Measurements from ENCODE around the gene CELA2A. TPM values are rescaled to one million over a fixed set of nuclear protein-coding genes. Genes with fewer than 3 reads are reported as not detected.

Gene CELA2A
- total RNA-seq, 1 experiment from 2014 or later, result not detected

DNA sequence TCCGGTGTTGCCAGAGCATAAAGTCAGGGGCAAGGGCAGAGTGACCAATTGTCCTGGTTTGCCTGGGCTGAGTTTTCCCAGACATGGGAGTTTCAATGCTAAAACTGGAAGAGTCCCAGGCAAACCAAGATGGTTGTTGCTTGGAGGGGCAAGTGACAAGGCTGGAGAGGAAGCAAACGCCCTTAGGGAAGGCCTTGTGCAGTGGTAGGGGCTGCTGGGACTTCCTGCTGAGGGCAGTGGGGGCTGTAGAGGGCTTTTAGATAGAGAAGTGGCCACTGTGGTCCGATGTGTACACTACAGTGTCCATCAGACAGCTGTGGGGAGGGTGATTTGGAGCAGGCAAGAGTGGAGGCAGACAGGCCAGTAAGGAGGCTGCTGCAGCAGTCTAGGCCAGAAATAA lies 7.0 kb upstream of the CELA2A start:
- H3K9me3 Mint-ChIP-seq (ENCODE audit: unreplicated experiment), result no peaks in the 10 kb centered on the region
- intact Hi-C loops (cut with micrococcal nuclease; ENCODE audit: unreplicated experiment), result no loop called here
- H3K4me3 Mint-ChIP-seq (ENCODE audit: unreplicated experiment), result no peak overlapping the region
- H3K4me1 Mint-ChIP-seq (ENCODE audit: low read depth, unreplicated experiment), result no peaks in the 10 kb centered on the region
- Histone ChIP-seq H3K4me1 (no peaks in the 10 kb centered on the region), H3K4me3 (ENCODE audit: low read depth, low read length) (no peak overlapping the region), H3K36me3 (ENCODE audit: control insufficient read depth, insufficient read depth, low read length) (no peaks in the 10 kb centered on the region), H3K27me3 (replicated peaks; ENCODE audit: control insufficient read depth, insufficient read depth, low read length) (no peaks in the 10 kb centered on the region; the same call in 1 of the 2 replicates), H3K9me3 (no peaks in the 10 kb centered on the region)
- TF ChIP-seq, protein P1, sequence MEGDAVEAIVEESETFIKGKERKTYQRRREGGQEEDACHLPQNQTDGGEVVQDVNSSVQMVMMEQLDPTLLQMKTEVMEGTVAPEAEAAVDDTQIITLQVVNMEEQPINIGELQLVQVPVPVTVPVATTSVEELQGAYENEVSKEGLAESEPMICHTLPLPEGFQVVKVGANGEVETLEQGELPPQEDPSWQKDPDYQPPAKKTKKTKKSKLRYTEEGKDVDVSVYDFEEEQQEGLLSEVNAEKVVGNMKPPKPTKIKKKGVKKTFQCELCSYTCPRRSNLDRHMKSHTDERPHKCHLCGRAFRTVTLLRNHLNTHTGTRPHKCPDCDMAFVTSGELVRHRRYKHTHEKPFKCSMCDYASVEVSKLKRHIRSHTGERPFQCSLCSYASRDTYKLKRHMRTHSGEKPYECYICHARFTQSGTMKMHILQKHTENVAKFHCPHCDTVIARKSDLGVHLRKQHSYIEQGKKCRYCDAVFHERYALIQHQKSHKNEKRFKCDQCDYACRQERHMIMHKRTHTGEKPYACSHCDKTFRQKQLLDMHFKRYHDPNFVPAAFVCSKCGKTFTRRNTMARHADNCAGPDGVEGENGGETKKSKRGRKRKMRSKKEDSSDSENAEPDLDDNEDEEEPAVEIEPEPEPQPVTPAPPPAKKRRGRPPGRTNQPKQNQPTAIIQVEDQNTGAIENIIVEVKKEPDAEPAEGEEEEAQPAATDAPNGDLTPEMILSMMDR (IDR thresholded peaks at IDR 0.05; ENCODE audit: insufficient read depth in 1 of 2, low read depth in 1 of 2, low read length in 1 of 2, severe bottlenecking in 1 of 2, unreplicated experiment in 1 of 2), result no peak
- POLR2A ChIA-PET, result no interaction called here
- no peak for DNase-seq
- no TSS peak for BruUV-seq (replicated peaks)
- CTCF ChIA-PET, result no interaction called here
- H3K27ac Mint-ChIP-seq (ENCODE audit: unreplicated experiment), result no peak overlapping the region
- H3K27me3 Mint-ChIP-seq (ENCODE audit: insufficient read depth, unreplicated experiment), result no peaks in the 10 kb centered on the region
- no peaks in the 10 kb centered on the region for H3K36me3 Mint-ChIP-seq (ENCODE audit: insufficient read depth, unreplicated experiment)

DNA sequence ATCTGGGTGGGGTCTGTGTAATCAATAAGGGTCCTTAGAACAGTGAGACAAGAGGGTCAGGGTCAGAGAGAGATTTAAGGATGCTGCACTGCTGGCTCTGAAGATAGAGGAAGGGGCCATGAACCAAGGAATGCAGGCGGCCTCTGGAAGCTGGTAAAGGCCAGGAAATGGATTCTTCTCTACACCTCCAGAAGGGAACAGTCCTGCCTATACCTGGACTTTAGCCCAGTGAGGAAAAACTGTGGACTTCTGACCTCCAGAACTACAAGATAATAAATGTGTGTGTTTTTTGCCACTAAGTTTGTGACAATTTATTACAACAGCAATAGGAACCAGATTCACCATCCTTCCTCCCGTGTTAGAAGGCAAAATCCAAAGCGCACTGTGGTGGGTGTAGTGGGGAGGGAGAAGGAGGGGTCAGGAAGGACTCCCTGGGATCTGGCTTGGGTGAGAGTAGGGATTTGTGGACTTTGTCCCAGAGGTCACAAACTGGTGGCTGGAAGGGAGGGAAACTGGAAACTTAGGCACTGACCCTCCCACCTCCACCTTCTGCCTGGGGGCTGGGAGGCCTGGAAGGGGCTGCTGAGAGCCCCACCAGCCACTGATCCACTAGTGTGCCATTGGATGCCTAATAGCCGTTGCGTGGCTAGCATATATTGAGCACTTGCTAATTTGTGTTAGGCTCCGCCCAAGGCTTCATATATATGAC lies 5.4 kb upstream of the CELA2A start:
- H3K36me3 ChIP-seq (ENCODE audit: control insufficient read depth, insufficient read depth, low read length), result no peaks in the 10 kb centered on the region
- H3K9me3 ChIP-seq, result no peaks in the 10 kb centered on the region
- Mint-ChIP-seq H3K4me3 (ENCODE audit: unreplicated experiment) (no peak overlapping the region), H3K27ac (ENCODE audit: unreplicated experiment) (no peak overlapping the region), H3K36me3 (ENCODE audit: insufficient read depth, unreplicated experiment) (no peaks in the 10 kb centered on the region), H3K9me3 (ENCODE audit: unreplicated experiment) (no peaks in the 10 kb centered on the region), H3K27me3 (ENCODE audit: insufficient read depth, unreplicated experiment) (no peaks in the 10 kb centered on the region), H3K4me1 (ENCODE audit: low read depth, unreplicated experiment) (no peaks in the 10 kb centered on the region)
- ChIA-PET POLR2A (no interaction called here), CTCF (no interaction called here)
- H3K4me3 ChIP-seq (ENCODE audit: low read depth, low read length), result no peak overlapping the region
- BruUV-seq (replicated peaks), result no TSS peak
- TF ChIP-seq, protein P1 (IDR thresholded peaks at IDR 0.05; ENCODE audit: insufficient read depth in 1 of 2, low read depth in 1 of 2, low read length in 1 of 2, severe bottlenecking in 1 of 2, unreplicated experiment in 1 of 2), result no peak
- DNase-seq, result no peak
- H3K27me3 ChIP-seq (replicated peaks; ENCODE audit: control insufficient read depth, insufficient read depth, low read length), result no peaks in the 10 kb centered on the region
- intact Hi-C loops (cut with micrococcal nuclease; ENCODE audit: unreplicated experiment), result no loop called here
- H3K4me1 ChIP-seq, result no peaks in the 10 kb centered on the region

DNA sequence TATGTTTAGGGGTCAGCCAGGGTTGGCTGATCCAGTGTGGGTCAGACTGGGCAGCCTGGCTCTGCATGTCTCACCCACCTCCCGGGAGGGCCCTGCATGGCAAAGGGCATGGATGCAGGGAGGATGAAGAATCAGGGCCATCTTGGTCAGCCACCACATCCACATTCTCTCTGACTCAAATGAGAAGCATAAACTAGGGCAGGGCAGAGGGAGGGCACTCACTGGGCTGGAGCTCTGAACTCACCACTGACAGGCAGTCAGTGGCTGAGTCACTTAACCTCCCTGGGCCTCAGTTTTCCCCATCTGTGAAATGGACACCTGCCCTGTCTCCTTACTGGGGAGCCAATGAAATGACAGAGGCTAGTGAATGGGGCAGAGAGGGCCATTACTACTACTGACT lies 4.3 kb upstream of the CELA2A start:
- H3K36me3 Mint-ChIP-seq (ENCODE audit: insufficient read depth, unreplicated experiment), result no peaks in the 10 kb centered on the region
- no peaks in the 10 kb centered on the region for H3K27me3 ChIP-seq (replicated peaks; ENCODE audit: control insufficient read depth, insufficient read depth, low read length)
- no peaks in the 10 kb centered on the region for H3K36me3 ChIP-seq (ENCODE audit: control insufficient read depth, insufficient read depth, low read length)
- H3K9me3 Mint-ChIP-seq (ENCODE audit: unreplicated experiment), result no peaks in the 10 kb centered on the region
- H3K27me3 Mint-ChIP-seq (ENCODE audit: insufficient read depth, unreplicated experiment), result no peaks in the 10 kb centered on the region
- no peaks in the 10 kb centered on the region for H3K9me3 ChIP-seq
- intact Hi-C loops (cut with micrococcal nuclease; ENCODE audit: unreplicated experiment), result no loop called here
- H3K4me1 ChIP-seq, result 0 out of 2 replicates have a peak, but pooled peaks cover 2% of the 10 kb centered on the region
- BruUV-seq (replicated peaks), result no TSS peak
- H3K4me3 ChIP-seq (ENCODE audit: low read depth, low read length), result no peak overlapping the region
- CTCF ChIA-PET, result no interaction called here
- H3K4me1 Mint-ChIP-seq (ENCODE audit: low read depth, unreplicated experiment), result no peaks in the 10 kb centered on the region
- POLR2A ChIA-PET, result no interaction called here
- H3K4me3 Mint-ChIP-seq (ENCODE audit: unreplicated experiment), result no peak overlapping the region
- TF ChIP-seq, protein P1 (IDR thresholded peaks at IDR 0.05; ENCODE audit: insufficient read depth in 1 of 2, low read depth in 1 of 2, low read length in 1 of 2, severe bottlenecking in 1 of 2, unreplicated experiment in 1 of 2), result no peak
- H3K27ac Mint-ChIP-seq (ENCODE audit: unreplicated experiment), result no peak overlapping the region
- DNase-seq, result no peak
